T-helper 1 cell treated with Interleukin-12 subunit alpha and Interleukin-12 subunit beta and Interleukin-4 antibody, amounts not matched to agents 30 μg/mL and 1 μg/mL, for 36 hours (primary cell): ENCODE results near the gene GNB1L.

Experiments
- H3K27ac Mint-ChIP-seq: one replicate; pipeline ENCODE4 v1.8.0; 2021; ENCODE audit warnings: mild to moderate bottlenecking, mixed read lengths
- H3K27me3 Mint-ChIP-seq: one replicate; pipeline ENCODE4 v1.8.0; 2021; ENCODE audit warnings: low read depth, mixed read lengths
- H3K36me3 Mint-ChIP-seq: one replicate; pipeline ENCODE4 v1.8.0; 2021; ENCODE audit warnings: low read depth, mixed read lengths
- H3K4me1 Mint-ChIP-seq: one replicate; pipeline ENCODE4 v1.8.0; 2021; ENCODE audit warnings: low read depth, mixed read lengths
- H3K4me3 Mint-ChIP-seq: one replicate; pipeline ENCODE4 v1.8.0; 2021; ENCODE audit warnings: mild to moderate bottlenecking, moderate library complexity, mixed read lengths
- H3K9me3 Mint-ChIP-seq: one replicate; pipeline ENCODE4 v1.8.0; 2021; ENCODE audit warnings: mixed read lengths

The GNB1L gene

DNA sequence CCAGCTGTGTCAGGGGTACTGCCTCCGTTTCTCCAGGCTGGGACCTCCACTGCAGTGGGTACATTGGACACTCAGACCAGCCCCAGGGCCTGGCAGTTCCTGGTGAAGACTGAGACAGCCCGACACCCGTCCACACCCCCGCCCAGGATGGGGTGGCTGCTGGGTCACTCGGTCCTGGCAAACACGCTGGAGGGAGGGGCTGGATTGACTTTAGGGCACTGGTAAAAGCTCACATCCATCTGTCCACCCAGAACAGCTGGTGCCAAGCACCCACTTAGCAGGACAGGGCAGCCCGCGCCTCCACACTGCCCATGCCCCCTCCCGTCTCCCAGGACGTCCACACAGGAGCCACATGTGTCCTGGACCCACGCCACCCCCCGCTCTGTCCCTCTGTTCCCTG is 104.8 kb downstream of the GNB1L start:
- no peaks in the 10 kb centered on the region for H3K9me3 Mint-ChIP-seq
- H3K36me3 Mint-ChIP-seq: no peaks in the 10 kb centered on the region
- no peaks in the 10 kb centered on the region for H3K4me1 Mint-ChIP-seq
- H3K4me3 Mint-ChIP-seq: no peak overlapping the region
- no peak overlapping the region for H3K27ac Mint-ChIP-seq
- H3K27me3 Mint-ChIP-seq: peaks cover 21% of the 10 kb centered on the region

DNA sequence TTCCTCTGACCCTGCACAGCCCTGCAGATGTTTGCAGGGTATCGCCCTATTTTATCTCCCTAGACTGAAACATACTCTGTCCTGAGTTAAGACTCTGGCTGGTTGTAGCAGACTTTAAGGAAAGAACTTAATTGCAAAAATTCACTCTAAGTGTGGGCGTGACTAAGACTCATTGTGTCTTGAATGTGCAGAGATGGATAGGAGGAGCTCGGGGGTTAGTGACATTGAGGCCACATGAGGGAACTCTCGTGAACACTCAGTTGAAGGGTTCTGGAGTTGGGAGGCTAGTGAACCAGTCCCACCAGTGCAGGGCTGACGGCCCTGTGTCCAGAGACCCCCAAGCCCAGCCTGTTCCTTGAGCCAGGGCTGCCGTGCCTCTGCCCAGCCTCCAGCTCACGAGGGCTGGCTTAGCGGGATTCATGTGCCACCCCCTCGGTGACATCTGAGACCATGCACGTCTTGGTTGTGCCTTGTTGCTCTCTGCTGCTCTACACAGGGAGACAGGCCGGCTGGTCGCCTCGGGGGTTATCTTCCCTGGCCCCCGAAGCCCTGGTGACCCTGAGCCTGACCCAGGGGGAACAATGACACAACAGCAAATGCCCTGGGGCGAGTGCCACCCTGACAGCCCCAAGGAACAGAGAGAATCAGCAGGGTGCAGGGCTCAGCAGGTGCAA is 105.5 kb downstream of the GNB1L start:
- no peak overlapping the region for H3K4me3 Mint-ChIP-seq
- no peaks in the 10 kb centered on the region for H3K36me3 Mint-ChIP-seq
- H3K4me1 Mint-ChIP-seq: no peaks in the 10 kb centered on the region
- peaks cover 15% of the 10 kb centered on the region for H3K27me3 Mint-ChIP-seq
- H3K27ac Mint-ChIP-seq: no peak overlapping the region
- no peaks in the 10 kb centered on the region for H3K9me3 Mint-ChIP-seq

DNA sequence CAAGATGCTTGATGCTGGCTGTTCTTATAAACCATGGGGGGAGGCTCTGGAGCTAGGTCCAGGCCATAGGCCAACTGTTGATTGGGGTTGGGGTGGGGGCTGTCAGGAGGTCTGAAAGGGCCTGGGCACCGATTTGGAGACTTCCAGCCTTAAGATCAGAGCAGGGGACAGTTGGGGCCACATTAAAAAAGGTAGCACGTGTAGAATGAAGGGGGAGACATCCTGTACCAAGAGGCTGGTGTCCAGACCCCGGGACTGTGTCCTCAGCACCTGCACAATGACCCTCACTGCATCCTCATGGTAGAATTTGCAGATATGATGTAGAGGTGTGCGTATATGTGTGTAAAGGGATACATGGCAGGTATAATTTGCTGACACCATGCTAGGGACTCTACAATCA is 106.5 kb downstream of the GNB1L start:
- Mint-ChIP-seq H3K4me1 (no peaks in the 10 kb centered on the region), H3K27me3 (peaks cover 7% of the 10 kb centered on the region), H3K4me3 (no peak overlapping the region), H3K36me3 (no peaks in the 10 kb centered on the region), H3K9me3 (no peaks in the 10 kb centered on the region), H3K27ac (no peak overlapping the region)

DNA sequence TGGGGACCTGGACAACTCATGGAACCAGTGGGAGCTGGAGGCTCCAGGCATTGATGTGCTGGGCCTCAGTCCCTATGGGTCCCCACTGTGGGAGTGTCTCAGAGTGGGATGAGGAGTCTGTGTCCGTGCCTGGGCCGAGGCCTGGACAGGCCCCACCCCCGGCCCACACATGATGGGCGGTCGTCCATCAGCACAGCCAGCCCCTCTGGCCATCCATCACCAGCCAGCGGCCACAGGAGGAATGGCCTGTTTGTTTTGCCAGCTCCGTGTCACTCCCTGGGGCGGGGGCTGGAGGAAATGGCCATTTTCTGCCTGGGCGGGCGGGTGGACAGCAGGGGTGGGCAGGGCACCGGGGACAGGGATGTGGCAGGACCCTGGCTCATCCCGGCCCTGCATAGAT is 107.1 kb downstream of the GNB1L start:
- Mint-ChIP-seq H3K27ac (no peak overlapping the region), H3K36me3 (no peaks in the 10 kb centered on the region), H3K4me3 (no peak overlapping the region), H3K27me3 (peaks cover under 1% of the 10 kb centered on the region), H3K9me3 (no peaks in the 10 kb centered on the region), H3K4me1 (no peaks in the 10 kb centered on the region)

DNA sequence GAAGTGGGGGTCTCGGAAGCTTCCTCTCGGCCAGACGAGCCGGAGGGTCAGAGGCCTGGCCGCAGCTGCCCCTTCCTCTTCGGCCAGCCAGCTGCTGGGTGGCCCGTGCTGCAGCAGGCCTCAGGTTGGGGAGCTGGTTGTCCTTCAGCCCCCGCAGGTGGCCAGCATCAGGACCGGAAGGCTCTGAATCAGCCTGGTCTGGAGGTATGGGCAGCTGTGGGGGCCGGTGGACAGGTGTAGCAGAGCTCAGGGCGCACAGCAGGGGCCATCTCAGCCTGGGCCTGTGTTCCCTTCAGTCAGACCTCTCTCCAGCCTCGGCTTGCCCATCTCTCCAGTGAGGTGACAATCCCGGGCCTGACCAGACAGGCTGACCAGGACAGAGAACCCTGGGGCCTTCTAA is 107.9 kb downstream of the GNB1L start:
- Mint-ChIP-seq H3K27me3 (no peaks in the 10 kb centered on the region), H3K9me3 (no peaks in the 10 kb centered on the region), H3K4me1 (no peaks in the 10 kb centered on the region), H3K27ac (no peak overlapping the region), H3K4me3 (no peak overlapping the region), H3K36me3 (no peaks in the 10 kb centered on the region)

- no peak overlapping the region for H3K4me3 Mint-ChIP-seq
- H3K27me3 Mint-ChIP-seq: no peaks in the 10 kb centered on the region
- H3K27ac Mint-ChIP-seq: no peak overlapping the region
Measured at GRCh38 chr22:19745155-19746101, 109.2 kb downstream of the GNB1L start.

GRCh38 chr22:19744350-19745006 is 110.2 kb downstream of the GNB1L start:
- no peaks in the 10 kb centered on the region for H3K4me1 Mint-ChIP-seq
- H3K9me3 Mint-ChIP-seq: no peaks in the 10 kb centered on the region
- no peaks in the 10 kb centered on the region for H3K36me3 Mint-ChIP-seq
- H3K27ac Mint-ChIP-seq: no peak overlapping the region
- no peak overlapping the region for H3K4me3 Mint-ChIP-seq
- no peaks in the 10 kb centered on the region for H3K27me3 Mint-ChIP-seq

More at GRCh38 chr22:19745155-19746101, 109.2 kb downstream of the GNB1L start:
- Mint-ChIP-seq H3K9me3 (no peaks in the 10 kb centered on the region), H3K4me1 (no peaks in the 10 kb centered on the region), H3K36me3 (no peaks in the 10 kb centered on the region)

DNA sequence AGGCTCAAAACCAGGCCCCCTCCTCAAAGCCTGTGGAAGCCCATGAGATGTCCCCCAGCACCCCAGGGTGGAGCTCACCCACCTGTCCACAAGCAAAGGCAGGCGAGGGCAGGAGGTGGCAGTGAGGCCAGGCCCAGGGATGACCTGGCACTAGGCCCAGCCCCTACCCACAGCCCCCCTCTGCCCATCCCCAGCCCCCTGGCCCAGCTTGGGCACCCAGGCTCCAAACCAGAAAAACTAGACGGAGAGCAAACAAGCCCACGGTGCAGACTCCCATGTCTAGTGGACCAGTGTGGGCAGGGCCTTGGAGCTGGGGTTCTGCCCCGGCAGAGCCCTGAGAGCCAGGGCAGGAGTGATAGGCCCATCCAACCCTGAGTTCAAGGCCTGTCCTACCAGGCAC is 111.0 kb downstream of the GNB1L start:
- H3K27ac Mint-ChIP-seq: no peak overlapping the region
- no peaks in the 10 kb centered on the region for H3K27me3 Mint-ChIP-seq
- no peaks in the 10 kb centered on the region for H3K4me1 Mint-ChIP-seq
- H3K4me3 Mint-ChIP-seq: no peak overlapping the region
- H3K9me3 Mint-ChIP-seq: no peaks in the 10 kb centered on the region
- no peaks in the 10 kb centered on the region for H3K36me3 Mint-ChIP-seq

GRCh38 chr22:19743081-19743480 is 111.6 kb downstream of the GNB1L start:
- H3K4me1 Mint-ChIP-seq: no peaks in the 10 kb centered on the region
- no peaks in the 10 kb centered on the region for H3K36me3 Mint-ChIP-seq
- no peaks in the 10 kb centered on the region for H3K27me3 Mint-ChIP-seq
- H3K9me3 Mint-ChIP-seq: no peaks in the 10 kb centered on the region
- H3K27ac Mint-ChIP-seq: no peak overlapping the region
- no peak overlapping the region for H3K4me3 Mint-ChIP-seq

DNA sequence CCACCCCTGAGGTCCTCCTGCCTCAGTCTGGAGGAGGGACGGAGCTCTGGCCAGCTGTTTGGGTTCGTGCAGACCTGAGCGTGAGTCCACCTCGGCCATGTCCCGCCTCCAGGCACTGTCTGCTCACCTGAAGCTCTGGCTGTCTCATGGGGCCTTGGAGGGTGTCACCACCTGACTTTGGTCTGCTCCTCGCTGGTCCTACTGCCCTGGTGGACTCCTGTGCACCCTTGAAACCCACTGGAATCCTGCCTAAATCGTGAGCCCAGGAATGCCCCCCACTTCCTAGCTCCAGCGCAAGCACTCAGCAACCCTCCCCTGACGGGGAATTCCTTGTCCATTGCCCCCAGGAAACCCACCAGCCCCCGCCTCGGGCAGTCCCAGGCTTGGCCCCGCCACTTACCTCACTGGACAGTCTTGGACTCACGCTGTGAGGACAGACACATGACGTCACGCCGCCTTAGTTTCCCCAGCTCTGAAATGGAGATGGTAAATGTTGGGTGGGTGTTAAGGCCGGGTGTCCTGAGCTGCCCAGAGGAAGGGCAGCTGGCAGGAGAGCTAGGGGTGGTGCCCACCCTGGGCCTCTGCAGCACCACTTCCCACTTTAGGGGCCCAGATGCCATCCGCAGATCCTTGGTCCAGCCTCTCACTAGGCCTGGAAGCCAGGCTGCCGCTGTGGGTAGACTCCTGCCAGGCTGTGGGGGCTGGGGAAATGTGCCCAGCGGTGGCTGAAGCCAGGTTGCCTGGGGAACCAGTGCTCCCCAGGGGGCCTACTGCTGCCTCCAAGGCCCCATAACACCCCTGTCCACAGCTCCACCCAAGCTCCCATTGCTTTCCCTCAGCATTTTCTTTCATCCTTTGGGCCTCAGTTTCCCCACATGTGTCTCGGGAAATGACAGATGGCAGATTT is 112.3 kb downstream of the GNB1L start:
- Mint-ChIP-seq H3K27me3 (no peaks in the 10 kb centered on the region), H3K27ac (no peak overlapping the region)

GRCh38 chr22:19741053-19741452 is 113.6 kb downstream of the GNB1L start:
- H3K27ac Mint-ChIP-seq: no peak overlapping the region
- H3K4me3 Mint-ChIP-seq: no peak overlapping the region
- no peaks in the 10 kb centered on the region for H3K36me3 Mint-ChIP-seq
- no peaks in the 10 kb centered on the region for H3K9me3 Mint-ChIP-seq
- H3K4me1 Mint-ChIP-seq: no peaks in the 10 kb centered on the region
- H3K27me3 Mint-ChIP-seq: no peaks in the 10 kb centered on the region

More for the DNA sequence above, 112.3 kb downstream of the GNB1L start:
- Mint-ChIP-seq H3K36me3 (no peaks in the 10 kb centered on the region), H3K9me3 (no peaks in the 10 kb centered on the region), H3K4me1 (no peaks in the 10 kb centered on the region), H3K4me3 (no peak overlapping the region)

- H3K27me3 Mint-ChIP-seq: no peaks in the 10 kb centered on the region
- no peaks in the 10 kb centered on the region for H3K4me1 Mint-ChIP-seq
- no peak overlapping the region for H3K4me3 Mint-ChIP-seq
- H3K36me3 Mint-ChIP-seq: no peaks in the 10 kb centered on the region
- no peaks in the 10 kb centered on the region for H3K9me3 Mint-ChIP-seq
- no peak overlapping the region for H3K27ac Mint-ChIP-seq
Measured at GRCh38 chr22:19740586-19740985, 114.1 kb downstream of the GNB1L start.

DNA sequence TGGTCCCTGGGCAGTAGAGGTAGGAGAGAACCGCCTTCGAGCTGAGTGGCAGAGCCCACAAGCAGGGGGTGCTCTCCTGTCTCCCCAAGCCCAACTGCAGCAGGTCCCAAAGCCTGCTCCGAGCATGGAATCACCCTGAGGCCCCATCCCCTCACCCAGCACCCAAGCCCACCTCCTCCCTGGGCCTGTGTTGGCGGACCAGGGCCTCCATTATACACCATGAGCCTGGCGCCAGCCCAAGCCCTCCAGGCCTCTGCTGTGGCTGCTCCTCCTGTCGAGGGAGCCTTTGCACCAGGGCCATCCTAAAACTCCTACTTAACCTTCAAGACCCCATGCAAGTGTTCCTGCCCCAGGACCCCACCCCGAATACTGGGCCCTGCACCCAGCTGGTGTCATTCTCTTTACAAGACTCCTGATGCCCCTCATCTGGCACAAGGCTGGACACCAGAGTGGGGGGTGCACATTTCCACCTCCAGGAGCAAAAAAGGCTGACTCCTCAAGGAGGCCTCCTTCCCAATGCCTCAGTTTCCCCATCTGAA is 114.7 kb downstream of the GNB1L start:
- H3K4me1 Mint-ChIP-seq: no peaks in the 10 kb centered on the region
- H3K27me3 Mint-ChIP-seq: no peaks in the 10 kb centered on the region
- H3K9me3 Mint-ChIP-seq: no peaks in the 10 kb centered on the region
- H3K4me3 Mint-ChIP-seq: no peak overlapping the region
- H3K27ac Mint-ChIP-seq: no peak overlapping the region
- no peaks in the 10 kb centered on the region for H3K36me3 Mint-ChIP-seq

GRCh38 chr22:19739448-19739895 is 115.2 kb downstream of the GNB1L start:
- no peaks in the 10 kb centered on the region for H3K27me3 Mint-ChIP-seq
- no peak overlapping the region for H3K4me3 Mint-ChIP-seq
- no peaks in the 10 kb centered on the region for H3K9me3 Mint-ChIP-seq
- H3K4me1 Mint-ChIP-seq: no peaks in the 10 kb centered on the region
- H3K36me3 Mint-ChIP-seq: no peaks in the 10 kb centered on the region
- no peak overlapping the region for H3K27ac Mint-ChIP-seq
